ENCODE data around the gene VILL.

Gene VILL

GRCh38 chr3:38054499-38055001, 64.0 kb downstream of the VILL start:
- CTCF ChIA-PET, result interaction anchor here (2.1 kb wide), 1 partner anchor 58 kb away, joined by 6 read pairs; no protein-coding TSS in a partner anchor
- TF ChIP-seq CTCF (IDR thresholded peaks at IDR 0.05; ENCODE audit: control extremely low read depth, extremely low read depth, low read depth, missing control alignments), result no peak
- no peak for DNase-seq (ENCODE audit: extremely low spot score)
- POLR2A ChIA-PET, result no interaction called here
